IMR-90 (cell line): ENCODE measurements around the gene MARCHF3. TPM values are rescaled to one million over a fixed set of nuclear protein-coding genes. Genes with fewer than 3 reads are reported as not detected.

Source experiments
- ATAC-seq: fragments of 200-7000 bp; cut with Tn5 transposase; 2 replicates; pipeline ENCODE4 v1.9.1; 2020; ENCODE audit warnings: low read depth, mild to moderate bottlenecking, moderate library complexity
- BruUV-seq: library from RNA; stranded (reverse); fragments of 400-500 nt; replicated peaks from 2 replicates; lab custom pipeline; 2021; lab: Mats Ljungman, UMichigan
- CTCF ChIA-PET: fragments of 300-600 bp; formaldehyde crosslinking; extraction: SDS; loops from one replicate; lab custom pipeline; 2021; ENCODE audit warnings: antibody characterized with exemption; lab: Yijun Ruan, JAX
- POLR2A ChIA-PET: fragments of 300-600 bp; sonication (Branson Sonifier 250); formaldehyde crosslinking; loops from one replicate; lab custom pipeline; 2022; ENCODE audit warnings: antibody characterized with exemption; ENCODE audit not compliant: unreplicated experiment; lab: Charles Lee
- DNase-seq: peaks from one replicate; pipeline ENCODE4 v3.0.0; 2013
- H2AFZ ChIP-seq: replicated peaks from 2 replicates; pipeline ENCODE3; 2013; ENCODE audit warnings: low read length, mild to moderate bottlenecking; ENCODE audit not compliant: poor library complexity
- H2AK5ac ChIP-seq: 2 replicates; pipeline ENCODE4 v1.6.1; 2013; ENCODE audit warnings: low read depth, low read length, inconsistent platforms
- H2AK9ac ChIP-seq: replicated peaks from 2 replicates; pipeline ENCODE3; 2013; ENCODE audit warnings: mild to moderate bottlenecking, low read depth, low read length, moderate library complexity; ENCODE audit not compliant: poor library complexity
- H2BK120ac ChIP-seq: 2 replicates; pipeline ENCODE4 v1.6.1; 2013; ENCODE audit warnings: low read depth, low read length, inconsistent platforms
- H2BK15ac ChIP-seq: 3 replicates; pipeline ENCODE4 v1.6.1; 2013; ENCODE audit warnings: low read depth, low read length, inconsistent platforms
- H2BK20ac ChIP-seq: 2 replicates; pipeline ENCODE4 v1.6.1; 2013; ENCODE audit warnings: low read depth, mild to moderate bottlenecking, inconsistent platforms, low read length, moderate library complexity
- H2BK5ac ChIP-seq: 2 replicates; pipeline ENCODE4 v1.6.1; 2013; ENCODE audit warnings: mild to moderate bottlenecking, low read depth, low read length, inconsistent platforms; ENCODE audit not compliant: poor library complexity, severe bottlenecking
- H3K14ac ChIP-seq: replicated peaks from 2 replicates; pipeline ENCODE4 v1.6.1; 2013; ENCODE audit warnings: low read depth, low read length, inconsistent platforms
- H3K18ac ChIP-seq: 2 replicates; pipeline ENCODE4 v1.6.1; 2013; ENCODE audit warnings: low read depth, low read length, control low read depth
- H3K23ac ChIP-seq: 2 replicates; pipeline ENCODE4 v1.6.1; 2013; ENCODE audit warnings: low read depth, low read length, inconsistent platforms
- H3K27ac ChIP-seq: 2 replicates; pipeline ENCODE4 v1.5.1; 2013; ENCODE audit warnings: mild to moderate bottlenecking, control low read depth, low read length; ENCODE audit not compliant: insufficient read depth
- H3K27me3 ChIP-seq: 2 replicates; pipeline ENCODE4 v1.6.1; 2013; ENCODE audit warnings: low read length; ENCODE audit not compliant: control insufficient read depth, insufficient read depth
- H3K36me3 ChIP-seq: 2 replicates; pipeline ENCODE4 v1.6.1; 2013; ENCODE audit warnings: low read length, mixed read lengths; ENCODE audit not compliant: control insufficient read depth, insufficient read depth
- H3K4ac ChIP-seq: 2 replicates; pipeline ENCODE4 v1.6.1; 2013; ENCODE audit warnings: low read depth, low read length, inconsistent platforms
- H3K4me1 ChIP-seq: 2 replicates; pipeline ENCODE4 v1.6.1; 2013; ENCODE audit warnings: low read length, mixed read lengths; ENCODE audit not compliant: control insufficient read depth, insufficient read depth
- H3K4me2 ChIP-seq: 2 replicates; pipeline ENCODE4 v1.6.1; 2013; ENCODE audit warnings: low read depth, mild to moderate bottlenecking, control low read depth, low read length, moderate library complexity
- H3K4me3 ChIP-seq: 2 replicates; pipeline ENCODE4 v1.5.1; 2013; ENCODE audit warnings: low read depth, mild to moderate bottlenecking, control low read depth, low read length, moderate library complexity; ENCODE audit not compliant: insufficient read depth
- H3K56ac ChIP-seq: 2 replicates; pipeline ENCODE4 v1.6.1; 2013; ENCODE audit warnings: low read length, inconsistent platforms; ENCODE audit not compliant: insufficient read depth; ENCODE audit errors: extremely low read depth
- H3K79me1 ChIP-seq, 2 experiments: 2 replicates each; pipeline ENCODE4 v1.6.1; 2013; ENCODE audit warnings: low read length in 2 of 2, inconsistent platforms in 1 of 2, low read depth in 1 of 2
- H3K9ac ChIP-seq: 2 replicates; pipeline ENCODE4 v1.6.1; 2013; ENCODE audit warnings: low read depth, low read length, control low read depth
- H3K9me1 ChIP-seq: 2 replicates; pipeline ENCODE4 v1.6.1; 2013; ENCODE audit warnings: low read length, inconsistent platforms; ENCODE audit not compliant: insufficient read depth
- H3K9me3 ChIP-seq: 2 replicates; pipeline ENCODE4 v1.6.1; 2013; ENCODE audit warnings: low read length; ENCODE audit not compliant: control insufficient read depth, insufficient read depth
- H4K20me1 ChIP-seq: 2 replicates; pipeline ENCODE4 v1.6.1; 2013; ENCODE audit warnings: low read length, inconsistent platforms; ENCODE audit not compliant: insufficient read depth
- H4K5ac ChIP-seq: 2 replicates; pipeline ENCODE4 v1.6.1; 2013; ENCODE audit warnings: mild to moderate bottlenecking, low read depth, low read length, control low read depth
- H4K8ac ChIP-seq, 2 experiments: 2 replicates each; pipeline ENCODE4 v1.6.1; 2013; ENCODE audit warnings: low read depth in 2 of 2, low read length in 2 of 2, control low read depth in 1 of 2, inconsistent platforms in 1 of 2
- H4K91ac ChIP-seq: 2 replicates; pipeline ENCODE4 v1.6.1; 2013; ENCODE audit warnings: low read depth, low read length, inconsistent platforms; ENCODE audit not compliant: insufficient read depth
- BHLHE40 ChIP-seq: fragments of 150-350 bp; IDR thresholded peaks from 2 replicates; pipeline ENCODE4 v1.6.1; 2016; ENCODE audit warnings: mild to moderate bottlenecking, low read depth, low read length
- CEBPB ChIP-seq: IDR thresholded peaks from 2 replicates; pipeline ENCODE4 v1.6.1; 2012; ENCODE audit warnings: low read depth, low read length, improper control_type of control experiment
- CTCF ChIP-seq: conservative IDR thresholded peaks from 2 replicates; pipeline ENCODE4 v1.5.1; 2012; ENCODE audit warnings: mild to moderate bottlenecking, low read depth, low read length, improper control_type of control experiment
- ELK1 ChIP-seq: fragments of 150-350 bp; IDR thresholded peaks from 2 replicates; pipeline ENCODE4 v1.6.1; 2016; ENCODE audit warnings: low read depth, mild to moderate bottlenecking, low read length, moderate library complexity, borderline replicate concordance
- FOS ChIP-seq: fragments of 150-350 bp; IDR thresholded peaks from 2 replicates; pipeline ENCODE4 v1.6.1; 2016; ENCODE audit warnings: low read depth, low read length
- MAFK ChIP-seq: IDR thresholded peaks from 2 replicates; pipeline ENCODE4 v1.6.1; 2012; ENCODE audit warnings: low read depth, low read length, improper control_type of control experiment
- MAZ ChIP-seq: IDR thresholded peaks from 2 replicates; pipeline ENCODE4 v1.6.1; 2012; ENCODE audit warnings: low read depth, mild to moderate bottlenecking, low read length, improper control_type of control experiment, moderate library complexity, borderline replicate concordance
- MXI1 ChIP-seq: IDR thresholded peaks from 2 replicates; pipeline ENCODE4 v1.6.1; 2012; ENCODE audit warnings: low read depth, mild to moderate bottlenecking, low read length, moderate library complexity, borderline replicate concordance
- NFE2L2 ChIP-seq: fragments of 150-350 bp; IDR thresholded peaks from 2 replicates; pipeline ENCODE4 v1.6.1; 2016; ENCODE audit warnings: low read depth, mild to moderate bottlenecking, low read length
- POLR2A ChIP-seq: IDR thresholded peaks from 2 replicates; pipeline ENCODE4 v1.6.1; 2012; ENCODE audit warnings: mild to moderate bottlenecking, low read depth, low read length
- RAD21 ChIP-seq: IDR thresholded peaks from 2 replicates; pipeline ENCODE4 v1.6.1; 2012; ENCODE audit warnings: low read length, improper control_type of control experiment
- RCOR1 ChIP-seq: IDR thresholded peaks from 2 replicates; pipeline ENCODE4 v1.6.1; 2012; ENCODE audit warnings: mild to moderate bottlenecking, low read length, improper control_type of control experiment; ENCODE audit not compliant: insufficient replicate concordance
- RFX5 ChIP-seq: IDR thresholded peaks from 2 replicates; pipeline ENCODE4 v1.8.0; 2012; ENCODE audit warnings: low read depth, mild to moderate bottlenecking, low read length, moderate library complexity
- SMC3 ChIP-seq: fragments of 150-350 bp; IDR thresholded peaks from 2 replicates; pipeline ENCODE4 v1.6.1; 2016; ENCODE audit warnings: low read depth, mild to moderate bottlenecking, antibody characterized with exemption, low read length, moderate library complexity
- USF2 ChIP-seq: fragments of 150-350 bp; IDR thresholded peaks from 2 replicates; pipeline ENCODE4 v1.6.1; 2017; ENCODE audit warnings: mild to moderate bottlenecking, antibody characterized with exemption, low read length, low read depth
- WGBS, 2 experiments: methylation state at CpG; one replicate each; pipeline versions ENCODE4 v1.1.5 to v1.1.7; 2013; ENCODE audit warnings: missing lambda C conversion rate in 2 of 2; ENCODE audit not compliant: insufficient read length in 1 of 2; ENCODE audit errors: extremely low coverage in 2 of 2; 5-methylcytosine and 5-hydroxymethylcytosine counted together
- dilution Hi-C: fragments of 300-500 bp; cut with HindIII; formaldehyde crosslinking; loops from one replicate; pipeline ENCODE4 v1.14.3; 2018; ENCODE audit warnings: low sequenced_read_pairs; ENCODE audit not compliant: unreplicated experiment
- in situ Hi-C: fragments of 300-500 bp; cut with MboI; formaldehyde crosslinking; loops from 3 replicates; pipeline ENCODE4 v1.14.3; 2019; ENCODE audit warnings: low sequenced_read_pairs, inconsistent platforms, mixed read lengths
- intact Hi-C: fragments of 100-400 bp; cut with micrococcal nuclease; formaldehyde crosslinking; loops from 2 replicates; pipeline ENCODE4 v1.10.0; 2022
- polyA plus RNA-seq, 3 experiments: library from polyadenylated mRNA; depleted of rRNA; stranded (reverse); fragments of >200 nt; gene quantifications; 2 replicates each; pipeline ENCODE4 v1.2.3, GENCODE V29; 2012; ENCODE audit warnings: low replicate concordance in 1 of 3
- total RNA-seq: library from RNA; depleted of rRNA; stranded (reverse); fragments of >200 nt; gene quantifications from 2 replicates; pipeline ENCODE4 v1.2.3, GENCODE V29; 2012

MARCHF3 gene
- total and polyA plus RNA-seq, 2 of the 4 experiments (the other 2 are of a cell fraction), result 11.2 to 18.8 TPM

GRCh38 chr5:127003798-127004495, 26.4 kb downstream of the MARCHF3 start:
- Histone ChIP-seq H2BK15ac (peak overlapping the region; percentile 61; the same call in 1 of the 3 replicates), H3K23ac (no peak overlapping the region), H2AK5ac (peak overlapping the region; percentile 66; the same call in 1 of the 2 replicates), H2BK120ac (peak overlapping the region; percentile 37), H3K4ac (peak overlapping the region; percentile 41), H3K27me3 (no peaks in the 10 kb centered on the region), H3K56ac (no peak overlapping the region), H3K18ac (no peak overlapping the region), H3K27ac (no peak overlapping the region), H3K4me2 (no peak overlapping the region), H4K91ac (no peak overlapping the region; the same call in 1 of the 2 replicates), H2AK9ac (no peak overlapping the region), H2BK5ac (peak overlapping the region; percentile 24), H4K5ac (peak overlapping the region; percentile 47; the same call in 1 of the 2 replicates), H3K4me1 (peaks cover 9% of the 10 kb centered on the region), H4K8ac (peak overlapping the region in 1 of 2 experiments; percentile 66; a peak in 1 of 4 replicates), H2AFZ (peak overlapping the region; percentile 16), H3K9me3 (no peaks in the 10 kb centered on the region), H3K4me3 (no peak overlapping the region), H3K14ac (no peak overlapping the region), H3K9ac (no peak overlapping the region), H2BK20ac (peak overlapping the region; percentile 11), H3K9me1 (peaks cover 11% of the 10 kb centered on the region; the same call in 1 of the 2 replicates), H3K36me3 (no peaks in the 10 kb centered on the region), H4K20me1 (no peaks in the 10 kb centered on the region), H3K79me1 (peaks cover 12 to 37% of the 10 kb centered on the region in 2 experiments)
- BruUV-seq, result no TSS peak
- ChIA-PET POLR2A (no interaction called here), CTCF (interaction anchor here (0.9 kb wide), 1 partner anchor 25 kb away, joined by 3 read pairs; no protein-coding TSS in a partner anchor)
- dilution Hi-C loops (no loop called here), in situ Hi-C loops (no loop called here), intact Hi-C loops (loop anchor here (5.0 kb wide), 1 partner anchor 37 kb away; no protein-coding TSS in a partner anchor)
- DNase-seq (no peak), ATAC-seq (no peak)
- WGBS, 2 experiments, result no CpG with 5 or more reads among the region's 7 CpGs
- TF ChIP-seq SMC3 (no peak), NFE2L2 (no peak), MXI1 (no peak), RCOR1 (no peak), CEBPB (no peak), POLR2A (no peak), CTCF (no peak), ELK1 (no peak), BHLHE40 (no peak), USF2 (no peak), RAD21 (no peak), RFX5 (no peak), MAFK (no peak), MAZ (no peak), FOS (no peak)
